PC-9 (cell line): Measurements from ENCODE around the gene FAM3C.

Experiments
- EZH2 ChIP-seq: fragments of 200-600 bp; sonication (generic); IDR thresholded peaks from 2 replicates; pipeline ENCODE4 v1.8.0; 2017; ENCODE audit warnings: antibody characterized with exemption, low read depth
- TF ChIP-seq, protein P1 (sequence below): fragments of 200-600 bp; sonication (generic); conservative IDR thresholded peaks from 2 replicates; pipeline ENCODE4 v1.6.1; 2017; ENCODE audit warnings: mixed run types, antibody characterized with exemption, mild to moderate bottlenecking, moderate library complexity

DNA sequence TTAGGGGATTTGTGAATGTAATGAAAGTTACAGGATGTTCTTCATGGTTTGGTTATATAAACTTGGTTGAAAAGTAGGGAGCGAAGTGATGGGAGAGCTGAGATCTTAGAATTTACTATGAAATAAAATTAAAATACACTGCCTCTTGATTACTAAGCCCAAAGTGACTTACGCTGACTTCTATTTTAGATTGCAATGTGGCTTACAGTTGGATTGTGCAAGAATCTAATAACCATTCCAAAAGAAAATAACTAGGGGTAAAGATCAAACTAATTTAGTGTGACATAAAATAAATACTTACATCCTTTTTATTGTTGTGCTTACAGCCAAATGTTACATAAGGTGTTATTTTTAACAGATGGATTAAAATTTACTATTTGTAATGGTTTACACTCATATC, 52.0 kb downstream of the FAM3C start:
- TF ChIP-seq, protein P1, sequence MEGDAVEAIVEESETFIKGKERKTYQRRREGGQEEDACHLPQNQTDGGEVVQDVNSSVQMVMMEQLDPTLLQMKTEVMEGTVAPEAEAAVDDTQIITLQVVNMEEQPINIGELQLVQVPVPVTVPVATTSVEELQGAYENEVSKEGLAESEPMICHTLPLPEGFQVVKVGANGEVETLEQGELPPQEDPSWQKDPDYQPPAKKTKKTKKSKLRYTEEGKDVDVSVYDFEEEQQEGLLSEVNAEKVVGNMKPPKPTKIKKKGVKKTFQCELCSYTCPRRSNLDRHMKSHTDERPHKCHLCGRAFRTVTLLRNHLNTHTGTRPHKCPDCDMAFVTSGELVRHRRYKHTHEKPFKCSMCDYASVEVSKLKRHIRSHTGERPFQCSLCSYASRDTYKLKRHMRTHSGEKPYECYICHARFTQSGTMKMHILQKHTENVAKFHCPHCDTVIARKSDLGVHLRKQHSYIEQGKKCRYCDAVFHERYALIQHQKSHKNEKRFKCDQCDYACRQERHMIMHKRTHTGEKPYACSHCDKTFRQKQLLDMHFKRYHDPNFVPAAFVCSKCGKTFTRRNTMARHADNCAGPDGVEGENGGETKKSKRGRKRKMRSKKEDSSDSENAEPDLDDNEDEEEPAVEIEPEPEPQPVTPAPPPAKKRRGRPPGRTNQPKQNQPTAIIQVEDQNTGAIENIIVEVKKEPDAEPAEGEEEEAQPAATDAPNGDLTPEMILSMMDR, result no peak
- TF ChIP-seq EZH2, result no peak
